WTC11 (cell line): Measurements from ENCODE around the gene WDR64. TPM values are rescaled to one million over a fixed set of nuclear protein-coding genes. Genes with fewer than 3 reads are reported as not detected.

ENCODE experiments used
- ATAC-seq: fragments of 200-7000 bp; cut with Tn5 transposase; 2 replicates; pipeline ENCODE4 v1.10.0; 2021; ENCODE audit warnings: mild to moderate bottlenecking, moderate library complexity
- CTCF ChIA-PET: fragments of 300-600 bp; sonication (Branson Sonifier 250); formaldehyde crosslinking; loops from one replicate; lab custom pipeline; 2021; ENCODE audit warnings: antibody characterized with exemption; lab: Charles Lee
- POLR2A ChIA-PET: fragments of 350-600 bp; sonication (Branson Sonifier 250); formaldehyde crosslinking; loops from one replicate; lab custom pipeline; 2021; ENCODE audit warnings: antibody characterized with exemption; lab: Charles Lee
- DNase-seq: peaks from one replicate; pipeline ENCODE4 v3.0.0; 2021; ENCODE audit warnings: low spot score
- H3K27ac Mint-ChIP-seq: 2 replicates; pipeline ENCODE4 v1.8.0; 2021; ENCODE audit warnings: mixed read lengths
- H3K27me3 Mint-ChIP-seq: 2 replicates; pipeline ENCODE4 v1.8.0; 2021; ENCODE audit warnings: low read depth, mild to moderate bottlenecking, moderate library complexity, mixed read lengths
- H3K36me3 Mint-ChIP-seq: 2 replicates; pipeline ENCODE4 v1.8.0; 2021; ENCODE audit warnings: mixed read lengths
- H3K4me1 Mint-ChIP-seq: 2 replicates; pipeline ENCODE4 v1.8.0; 2022; ENCODE audit warnings: mixed read lengths
- H3K4me3 Mint-ChIP-seq: 2 replicates; pipeline ENCODE4 v1.8.0; 2021; ENCODE audit warnings: mild to moderate bottlenecking, moderate library complexity, mixed read lengths
- H3K9me3 Mint-ChIP-seq: 2 replicates; pipeline ENCODE4 v1.8.0; 2021; ENCODE audit warnings: mixed read lengths
- ATF2 ChIP-seq: sonication (generic); formaldehyde crosslinking; IDR thresholded peaks from 2 replicates; pipeline ENCODE4 v1.8.1; 2022; ENCODE audit warnings: low read depth, missing genetic modification reagents, borderline replicate concordance
- CBFB ChIP-seq: sonication (generic); formaldehyde crosslinking; IDR thresholded peaks from 2 replicates; pipeline ENCODE4 v1.8.1; 2022; ENCODE audit warnings: mild to moderate bottlenecking, low read depth, missing genetic modification reagents
- CREB1 ChIP-seq: sonication (generic); formaldehyde crosslinking; IDR thresholded peaks from 2 replicates; pipeline ENCODE4 v1.8.0; 2023; ENCODE audit warnings: mild to moderate bottlenecking, missing genetic modification reagents
- CREM ChIP-seq: sonication (generic); formaldehyde crosslinking; IDR thresholded peaks from 2 replicates; pipeline ENCODE4 v1.8.1; 2022; ENCODE audit warnings: mild to moderate bottlenecking, missing genetic modification reagents, moderate library complexity
- E2F5 ChIP-seq: sonication (generic); formaldehyde crosslinking; IDR thresholded peaks from 2 replicates; pipeline ENCODE4 v1.8.1; 2022; ENCODE audit warnings: mild to moderate bottlenecking, moderate library complexity, missing genetic modification reagents
- FOXP1 ChIP-seq: sonication (generic); formaldehyde crosslinking; IDR thresholded peaks from 2 replicates; pipeline ENCODE4 v1.8.0; 2022; ENCODE audit warnings: missing genetic modification reagents, mild to moderate bottlenecking, moderate library complexity, borderline replicate concordance
- JUN ChIP-seq: sonication (generic); formaldehyde crosslinking; IDR thresholded peaks from 2 replicates; pipeline ENCODE4 v1.8.0; 2023; ENCODE audit warnings: mild to moderate bottlenecking, missing genetic modification reagents
- MAX ChIP-seq: sonication (generic); formaldehyde crosslinking; IDR thresholded peaks from 2 replicates; pipeline ENCODE4 v1.8.0; 2022; ENCODE audit warnings: mild to moderate bottlenecking, missing genetic modification reagents
- NFATC4 ChIP-seq: fragments of 250-450 bp; sonication (Bioruptor Pico); IDR thresholded peaks from 2 replicates; pipeline ENCODE4 v1.9.0; 2021; ENCODE audit warnings: mild to moderate bottlenecking
- NR1H2 ChIP-seq: sonication (generic); formaldehyde crosslinking; IDR thresholded peaks from 2 replicates; pipeline ENCODE4 v1.9.0; 2021; ENCODE audit warnings: mild to moderate bottlenecking, moderate library complexity, missing genetic modification reagents
- RELA ChIP-seq: sonication (generic); formaldehyde crosslinking; IDR thresholded peaks from 2 replicates; pipeline ENCODE4 v1.8.1; 2022; ENCODE audit warnings: missing genetic modification reagents, mild to moderate bottlenecking, borderline replicate concordance
- RORB ChIP-seq: fragments of 250-450 bp; sonication (Bioruptor Pico); IDR thresholded peaks from 2 replicates; pipeline ENCODE4 v1.9.0; 2021; ENCODE audit warnings: mild to moderate bottlenecking
- TCF7 ChIP-seq: sonication (generic); formaldehyde crosslinking; IDR thresholded peaks from 2 replicates; pipeline ENCODE4 v1.8.0; 2022; ENCODE audit warnings: mild to moderate bottlenecking, low read depth, missing genetic modification reagents, moderate library complexity
- TP53 ChIP-seq: sonication (generic); formaldehyde crosslinking; IDR thresholded peaks from 2 replicates; pipeline ENCODE4 v1.8.1; 2023; ENCODE audit warnings: mild to moderate bottlenecking, missing genetic modification reagents
- USF1 ChIP-seq: sonication (generic); formaldehyde crosslinking; IDR thresholded peaks from 2 replicates; pipeline ENCODE4 v1.8.0; 2022; ENCODE audit warnings: mild to moderate bottlenecking, missing genetic modification reagents
- ZNF263 ChIP-seq: sonication (generic); formaldehyde crosslinking; IDR thresholded peaks from 2 replicates; pipeline ENCODE4 v1.8.1; 2022; ENCODE audit warnings: low read depth, mild to moderate bottlenecking, moderate library complexity, missing genetic modification reagents
- ZNF396 ChIP-seq: fragments of 250-450 bp; sonication (Bioruptor Pico); IDR thresholded peaks from 2 replicates; pipeline ENCODE4 v1.8.0; 2021; ENCODE audit warnings: mild to moderate bottlenecking, moderate library complexity, borderline replicate concordance
- ZNF512 ChIP-seq: sonication (generic); formaldehyde crosslinking; IDR thresholded peaks from 2 replicates; pipeline ENCODE4 v1.8.1; 2022; ENCODE audit warnings: missing genetic modification reagents, borderline replicate concordance
- total RNA-seq: library from RNA; stranded (reverse); gene quantifications from 3 replicates; pipeline ENCODE4 v1.2.3, GENCODE V29; 2021
- TF ChIP-seq, protein P1 (sequence below): sonication (generic); formaldehyde crosslinking; IDR thresholded peaks from 2 replicates; pipeline ENCODE4 v1.8.0; 2023; ENCODE audit warnings: missing genetic modification reagents
- TF ChIP-seq, protein P2 (sequence below): sonication (generic); formaldehyde crosslinking; IDR thresholded peaks from 2 replicates; pipeline ENCODE4 v1.8.1; 2023; ENCODE audit warnings: mild to moderate bottlenecking, missing genetic modification reagents
- TF ChIP-seq, protein P3 (sequence below): sonication (generic); formaldehyde crosslinking; IDR thresholded peaks from 2 replicates; pipeline ENCODE4 v1.8.1; 2023; ENCODE audit warnings: mild to moderate bottlenecking, missing genetic modification reagents

Gene WDR64
- total RNA-seq, 1 experiment from 2014 or later, result not detected

GRCh38 chr1:241714321-241715218 lies 62.5 kb downstream of the WDR64 start (continued):
- no peak for TF ChIP-seq ZNF512
- TF ChIP-seq, protein P1, sequence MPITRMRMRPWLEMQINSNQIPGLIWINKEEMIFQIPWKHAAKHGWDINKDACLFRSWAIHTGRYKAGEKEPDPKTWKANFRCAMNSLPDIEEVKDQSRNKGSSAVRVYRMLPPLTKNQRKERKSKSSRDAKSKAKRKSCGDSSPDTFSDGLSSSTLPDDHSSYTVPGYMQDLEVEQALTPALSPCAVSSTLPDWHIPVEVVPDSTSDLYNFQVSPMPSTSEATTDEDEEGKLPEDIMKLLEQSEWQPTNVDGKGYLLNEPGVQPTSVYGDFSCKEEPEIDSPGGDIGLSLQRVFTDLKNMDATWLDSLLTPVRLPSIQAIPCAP (CRISPR knock-in tag), result no peak
- TF ChIP-seq TCF7 (CRISPR knock-in tag), result no peak
- TF ChIP-seq E2F5 (CRISPR knock-in tag), result no peak
- TF ChIP-seq TP53, result no peak

DNA sequence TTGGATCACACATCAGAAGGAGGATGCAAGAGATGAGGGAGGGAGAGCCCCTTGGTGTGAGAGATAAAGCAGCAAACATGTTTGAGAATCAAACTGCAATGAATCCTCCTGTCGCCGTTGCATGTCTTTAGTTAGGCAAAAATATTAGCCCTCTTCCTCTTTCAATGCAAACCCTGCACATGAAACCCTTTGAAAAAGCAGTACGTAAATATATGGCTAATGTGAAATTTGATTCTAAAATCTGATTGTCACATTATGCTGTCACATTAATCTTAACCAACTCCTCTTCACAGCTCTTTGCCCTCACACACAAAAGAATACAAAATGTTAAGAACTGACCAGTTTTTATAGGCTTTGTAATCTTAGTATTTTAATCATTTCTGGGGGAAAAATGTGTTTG lies 63.4 kb downstream of the WDR64 start:
- Mint-ChIP-seq H3K9me3 (no peaks in the 10 kb centered on the region), H3K27me3 (no peaks in the 10 kb centered on the region), H3K4me1 (no peaks in the 10 kb centered on the region), H3K27ac (no peak overlapping the region)
- CTCF ChIA-PET, result no interaction called here
- TF ChIP-seq USF1, result no peak
- TF ChIP-seq CREB1, result no peak
- TF ChIP-seq CREM (CRISPR knock-in tag), result no peak
- no peak for TF ChIP-seq CBFB (CRISPR knock-in tag)
- TF ChIP-seq ZNF263 (CRISPR knock-in tag), result no peak
- no peak for TF ChIP-seq NR1H2 (CRISPR knock-in tag)
- TF ChIP-seq, protein P2, sequence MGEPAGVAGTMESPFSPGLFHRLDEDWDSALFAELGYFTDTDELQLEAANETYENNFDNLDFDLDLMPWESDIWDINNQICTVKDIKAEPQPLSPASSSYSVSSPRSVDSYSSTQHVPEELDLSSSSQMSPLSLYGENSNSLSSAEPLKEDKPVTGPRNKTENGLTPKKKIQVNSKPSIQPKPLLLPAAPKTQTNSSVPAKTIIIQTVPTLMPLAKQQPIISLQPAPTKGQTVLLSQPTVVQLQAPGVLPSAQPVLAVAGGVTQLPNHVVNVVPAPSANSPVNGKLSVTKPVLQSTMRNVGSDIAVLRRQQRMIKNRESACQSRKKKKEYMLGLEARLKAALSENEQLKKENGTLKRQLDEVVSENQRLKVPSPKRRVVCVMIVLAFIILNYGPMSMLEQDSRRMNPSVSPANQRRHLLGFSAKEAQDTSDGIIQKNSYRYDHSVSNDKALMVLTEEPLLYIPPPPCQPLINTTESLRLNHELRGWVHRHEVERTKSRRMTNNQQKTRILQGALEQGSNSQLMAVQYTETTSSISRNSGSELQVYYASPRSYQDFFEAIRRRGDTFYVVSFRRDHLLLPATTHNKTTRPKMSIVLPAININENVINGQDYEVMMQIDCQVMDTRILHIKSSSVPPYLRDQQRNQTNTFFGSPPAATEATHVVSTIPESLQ, result no peak
- no peak for TF ChIP-seq FOXP1 (CRISPR knock-in tag)
- TF ChIP-seq ZNF396 (CRISPR knock-in tag), result no peak
- TF ChIP-seq ATF2, result no peak
- TF ChIP-seq MAX, result no peak
- TF ChIP-seq, protein P3, sequence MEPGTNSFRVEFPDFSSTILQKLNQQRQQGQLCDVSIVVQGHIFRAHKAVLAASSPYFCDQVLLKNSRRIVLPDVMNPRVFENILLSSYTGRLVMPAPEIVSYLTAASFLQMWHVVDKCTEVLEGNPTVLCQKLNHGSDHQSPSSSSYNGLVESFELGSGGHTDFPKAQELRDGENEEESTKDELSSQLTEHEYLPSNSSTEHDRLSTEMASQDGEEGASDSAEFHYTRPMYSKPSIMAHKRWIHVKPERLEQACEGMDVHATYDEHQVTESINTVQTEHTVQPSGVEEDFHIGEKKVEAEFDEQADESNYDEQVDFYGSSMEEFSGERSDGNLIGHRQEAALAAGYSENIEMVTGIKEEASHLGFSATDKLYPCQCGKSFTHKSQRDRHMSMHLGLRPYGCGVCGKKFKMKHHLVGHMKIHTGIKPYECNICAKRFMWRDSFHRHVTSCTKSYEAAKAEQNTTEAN, result no peak
- TF ChIP-seq, protein P1 (CRISPR knock-in tag), result no peak
- TF ChIP-seq NFATC4, result no peak
- no peak for TF ChIP-seq RELA (CRISPR knock-in tag)
- TF ChIP-seq JUN (CRISPR knock-in tag), result no peak
- TF ChIP-seq RORB (CRISPR knock-in tag), result no peak
- no peak for TF ChIP-seq TCF7 (CRISPR knock-in tag)
- TF ChIP-seq, all 79 proteins: peak for 0
- ATAC-seq (no peak), DNase-seq (no peak)
- POLR2A ChIA-PET, result no interaction called here
- Mint-ChIP-seq H3K36me3 (no peaks in the 10 kb centered on the region), H3K4me3 (no peak overlapping the region)
